H1 (cell line): ENCODE data around the gene PRKRIP1. TPM values are rescaled to one million over a fixed set of nuclear protein-coding genes. Genes with fewer than 3 reads are reported as not detected.

Source experiments
- CTCF ChIA-PET: fragments of 300-600 bp; sonication (Branson Sonifier 250); formaldehyde crosslinking; loops from one replicate; lab custom pipeline; 2021; ENCODE audit not compliant: partially characterized antibody; lab: Charles Lee
- POLR2A ChIA-PET: fragments of 300-600 bp; sonication (Branson Sonifier 250); formaldehyde crosslinking; loops from one replicate; lab custom pipeline; 2021; ENCODE audit warnings: inconsistent platforms; ENCODE audit not compliant: partially characterized antibody; lab: Charles Lee
- DNase-seq, 2 experiments: peaks; one replicate each; pipeline versions ENCODE4 v3.0.0 to v3.0.0-alpha.2; 2010 to 2022; ENCODE audit warnings: low spot score in 2 of 2, low read depth in 1 of 2, mixed read lengths in 1 of 2
- FAIRE-seq: peaks from 2 replicates; lab custom pipeline; 2011; peaks lifted over from hg19 to GRCh38; lab: Jason Lieb, UNC
- H2AFZ ChIP-seq: 2 replicates; pipeline ENCODE4 v1.8.1; 2012; ENCODE audit warnings: low read length, inconsistent platforms
- H2AK5ac ChIP-seq: 2 replicates; pipeline ENCODE4 v1.6.1; 2013; ENCODE audit warnings: low read depth, low read length
- H2BK120ac ChIP-seq: replicated peaks from 2 replicates; pipeline ENCODE3; 2013; ENCODE audit warnings: low read depth, low read length, inconsistent platforms
- H2BK12ac ChIP-seq: 2 replicates; pipeline ENCODE4 v1.6.1; 2013; ENCODE audit warnings: low read depth, low read length
- H2BK15ac ChIP-seq: 2 replicates; pipeline ENCODE4 v1.6.1; 2013; ENCODE audit warnings: low read length
- H2BK20ac ChIP-seq: 2 replicates; pipeline ENCODE4 v1.6.1; 2013; ENCODE audit warnings: low read length
- H2BK5ac ChIP-seq: 2 replicates; pipeline ENCODE4 v1.6.1; 2013; ENCODE audit warnings: low read depth, low read length
- H3K14ac ChIP-seq: 2 replicates; pipeline ENCODE4 v1.6.1; 2013; ENCODE audit warnings: inconsistent platforms; ENCODE audit not compliant: insufficient read length
- H3K18ac ChIP-seq: 2 replicates; pipeline ENCODE4 v1.6.1; 2013; ENCODE audit warnings: low read length; ENCODE audit errors: extremely low read depth
- H3K23ac ChIP-seq: 2 replicates; pipeline ENCODE4 v1.6.1; 2013; ENCODE audit warnings: inconsistent platforms; ENCODE audit not compliant: insufficient read length
- H3K23me2 ChIP-seq: 2 replicates; pipeline ENCODE4 v1.6.1; 2013; ENCODE audit warnings: low read depth, low read length
- H3K27ac ChIP-seq: 2 replicates; pipeline ENCODE4 v1.6.1; 2011; ENCODE audit warnings: low read depth, low read length, inconsistent platforms
- H3K27me3 ChIP-seq, 4 experiments: replicated peaks in 1 of 4; 1 replicate in 1 of 4; 2 replicates in 3 of 4; pipeline versions ENCODE4 v1.6.1 to v1.8.1; 2011 to 2013; ENCODE audit warnings: low read length in 3 of 4, mild to moderate bottlenecking in 3 of 4, inconsistent platforms in 2 of 4, mixed read lengths in 2 of 4, moderate library complexity in 1 of 4; ENCODE audit not compliant: control insufficient read depth in 3 of 4, insufficient read depth in 3 of 4; ENCODE audit errors: extremely low read depth in 1 of 4
- H3K36me3 ChIP-seq, 4 experiments: 2 replicates each; pipeline versions ENCODE4 v1.6.1 to v1.8.1; 2011 to 2013; ENCODE audit warnings: mild to moderate bottlenecking in 4 of 4, low read length in 3 of 4, moderate library complexity in 2 of 4, control low read depth in 1 of 4, inconsistent platforms in 1 of 4; ENCODE audit not compliant: insufficient read depth in 4 of 4, control insufficient read depth in 2 of 4
- H3K4ac ChIP-seq: replicated peaks from 2 replicates; pipeline ENCODE3; 2013; ENCODE audit warnings: low read length, low read depth, mixed read lengths, inconsistent platforms; ENCODE audit not compliant: insufficient read length
- H3K4me1 ChIP-seq, 4 experiments: replicated peaks in 1 of 4; 1 replicate in 1 of 4; 2 replicates in 3 of 4; pipeline versions ENCODE4 v1.6.1 to v1.8.1; 2011 to 2013; ENCODE audit warnings: low read length in 3 of 4, inconsistent platforms in 2 of 4, mixed read lengths in 1 of 4; ENCODE audit not compliant: insufficient read depth in 4 of 4, control insufficient read depth in 3 of 4
- H3K4me2 ChIP-seq, 2 experiments: 2 replicates each; pipeline versions ENCODE4 v1.6.1 to v1.8.1; 2011 to 2013; ENCODE audit warnings: low read depth in 2 of 2, low read length in 2 of 2, control low read depth in 1 of 2, inconsistent platforms in 1 of 2, mild to moderate bottlenecking in 1 of 2; ENCODE audit not compliant: insufficient read depth in 1 of 2
- H3K4me3 ChIP-seq, 4 experiments: fragments of 200-600, 300-600 bp in 1 of 4; sonication (generic), shearing (Covaris generic), sonication (Bioruptor Twin) in 1 of 4; 2 replicates each; pipeline versions ENCODE4 v1.5.1 to v1.8.1; 2011 to 2016; ENCODE audit warnings: low read length in 4 of 4, low read depth in 3 of 4, control low read depth in 2 of 4, inconsistent platforms in 2 of 4, mild to moderate bottlenecking in 2 of 4, mixed read lengths in 1 of 4, moderate library complexity in 1 of 4; ENCODE audit not compliant: insufficient read depth in 2 of 4; ENCODE audit errors: extremely low read depth in 1 of 4
- H3K56ac ChIP-seq: replicated peaks from 2 replicates; pipeline ENCODE3; 2013; ENCODE audit warnings: low read depth, mild to moderate bottlenecking, mixed read lengths, low read length, inconsistent platforms; ENCODE audit not compliant: insufficient read length
- H3K79me1 ChIP-seq: 2 replicates; pipeline ENCODE4 v1.6.1; 2013; ENCODE audit warnings: low read depth, low read length, control low read depth
- H3K79me2 ChIP-seq, 2 experiments: 2 replicates each; pipeline versions ENCODE4 v1.6.1 to v1.8.1; 2012 to 2013; ENCODE audit warnings: low read length in 2 of 2, mild to moderate bottlenecking in 2 of 2, inconsistent platforms in 1 of 2; ENCODE audit not compliant: insufficient read depth in 2 of 2, control insufficient read depth in 1 of 2
- H3K9ac ChIP-seq, 4 experiments: replicated peaks in 1 of 4; 1 replicate in 1 of 4; 2 replicates in 3 of 4; pipeline versions ENCODE4 v1.6.1 to v1.8.1; 2011 to 2013; ENCODE audit warnings: low read depth in 3 of 4, low read length in 3 of 4, control low read depth in 2 of 4, mild to moderate bottlenecking in 2 of 4, moderate library complexity in 2 of 4, inconsistent platforms in 1 of 4; ENCODE audit errors: extremely low read depth in 1 of 4
- H3K9me3 ChIP-seq, 2 experiments: 2 replicates each; pipeline versions ENCODE4 v1.6.1 to v1.8.1; 2012 to 2013; ENCODE audit warnings: mild to moderate bottlenecking in 2 of 2, moderate library complexity in 2 of 2, control low read depth in 1 of 2, inconsistent platforms in 1 of 2, low read depth in 1 of 2, low read length in 1 of 2, mixed read lengths in 1 of 2; ENCODE audit not compliant: insufficient read depth in 2 of 2
- H4K20me1 ChIP-seq, 2 experiments: replicated peaks in 1 of 2; 2 replicates each; pipeline versions ENCODE3 to v1.8.1; 2011 to 2013; ENCODE audit warnings: inconsistent platforms in 2 of 2, low read length in 2 of 2, mild to moderate bottlenecking in 1 of 2; ENCODE audit not compliant: insufficient read depth in 2 of 2, control insufficient read depth in 1 of 2
- H4K5ac ChIP-seq: 2 replicates; pipeline ENCODE4 v1.6.1; 2013; ENCODE audit warnings: low read length, low read depth, mixed read lengths, inconsistent platforms; ENCODE audit not compliant: insufficient read length
- H4K8ac ChIP-seq: 2 replicates; pipeline ENCODE4 v1.8.0; 2013; ENCODE audit warnings: mild to moderate bottlenecking, moderate library complexity, low read length, inconsistent platforms; ENCODE audit not compliant: insufficient read depth; ENCODE audit errors: extremely low read depth
- H4K91ac ChIP-seq: replicated peaks from 2 replicates; pipeline ENCODE3; 2013; ENCODE audit warnings: low read length, mixed read lengths, inconsistent platforms; ENCODE audit not compliant: insufficient read length
- CTCF ChIP-seq, 3 experiments: IDR thresholded peaks; 1 replicate in 2 of 3; 2 replicates in 1 of 3; pipeline versions ENCODE4 v1.5.1 to v1.6.1; 2011; ENCODE audit warnings: low read length in 3 of 3, mild to moderate bottlenecking in 3 of 3, inconsistent platforms in 2 of 3, low read depth in 1 of 3, moderate library complexity in 1 of 3; ENCODE audit not compliant: insufficient read depth in 1 of 3; ENCODE audit errors: control extremely low read depth in 1 of 3
- KDM5A ChIP-seq: fragments of 200-600 bp; IDR thresholded peaks from 2 replicates; pipeline ENCODE4 v1.7.1; 2012; ENCODE audit warnings: mild to moderate bottlenecking, low read length, inconsistent platforms, mixed read lengths
- RAD21 ChIP-seq, 2 experiments: IDR thresholded peaks in 1 of 2; conservative IDR thresholded peaks in 1 of 2; 2 replicates each; pipeline ENCODE4 v1.6.1; 2011; ENCODE audit warnings: low read depth in 2 of 2, low read length in 2 of 2, improper control_type of control experiment in 1 of 2, inconsistent platforms in 1 of 2, mild to moderate bottlenecking in 1 of 2, moderate library complexity in 1 of 2
- SIN3A ChIP-seq, 2 experiments: IDR thresholded peaks in 1 of 2; conservative IDR thresholded peaks in 1 of 2; 2 replicates each; pipeline ENCODE4 v1.6.1; 2011 to 2012; ENCODE audit warnings: low read length in 2 of 2, improper control_type of control experiment in 1 of 2, low read depth in 1 of 2, mild to moderate bottlenecking in 1 of 2
- TBP ChIP-seq: IDR thresholded peaks from 2 replicates; pipeline ENCODE4 v1.6.1; 2011; ENCODE audit warnings: low read depth, low read length, improper control_type of control experiment
- WGBS, 2 experiments: shearing (Covaris generic) in 1 of 2; methylation state at CpG; one replicate each; pipeline versions ENCODE4 v1.1.6 to v1.1.7; 2013 to 2015; ENCODE audit warnings: low lambda C conversion rate in 2 of 2, mixed read lengths in 2 of 2, inconsistent platforms in 1 of 2, low coverage in 1 of 2, missing lambda C conversion rate in 1 of 2; ENCODE audit not compliant: insufficient replicate concordance in 2 of 2, insufficient coverage in 1 of 2, insufficient read length in 1 of 2; ENCODE audit errors: extremely low coverage in 1 of 2, missing lambda C conversion rate in 1 of 2; 5-methylcytosine and 5-hydroxymethylcytosine counted together
- polyA plus RNA-seq, 7 experiments: library from polyadenylated mRNA; depleted of rRNA in 3 of 7; stranded (reverse) in 5 of 7; unstranded in 2 of 7; fragments of >200 nt in 5 of 7; fragments of 200-250 nt in 2 of 7; gene quantifications; 1 replicate in 5 of 7; 2 replicates in 1 of 7; 4 replicates in 1 of 7; pipeline versions ENCODE4 v1.2.1 to v1.2.3, GENCODE V29; 2011 to 2013; ENCODE audit warnings: missing spikeins in 2 of 7, mixed read lengths in 2 of 7
- total RNA-seq: library from RNA; stranded (reverse); fragmentation: NEBNext Ultra II Directional; extraction: Animal tissue kit (Norgen Biotek cat#: 25700); gene quantifications from 2 replicates; pipeline ENCODE4 v1.2.1, GENCODE V29; 2021

PRKRIP1 gene
- total and polyA plus RNA-seq, 2 of the 8 experiments (the other 6 are each of a cell fraction or from before 2014, with no cell fraction given): 11.1 to 22.0 TPM

GRCh38 chr7:102390697-102391484 lies 5.3 kb upstream of the PRKRIP1 start:
- H3K4me1 ChIP-seq: peaks cover 0 to 3% (median 0%) of the 10 kb centered on the region in 4 experiments; a peak in 1 of 7 replicates
- no peak overlapping the region for H3K14ac ChIP-seq
- H3K4me3 ChIP-seq: no peak overlapping the region
- POLR2A ChIA-PET: interaction anchor here (0.8 to 1.4 kb wide), 3 partner anchors 11 to 101 kb away, joined by 3 to 4 read pairs (median 3); no protein-coding TSS in a partner anchor
- H3K4me2 ChIP-seq: no peak overlapping the region
- H2BK20ac ChIP-seq: no peak overlapping the region
- no peak overlapping the region for H3K27ac ChIP-seq
- no peaks in the 10 kb centered on the region for H3K27me3 ChIP-seq
- H4K8ac ChIP-seq: no peak overlapping the region
- FAIRE-seq (no peak), DNase-seq (peak; percentile 57 to 93)
- no peaks in the 10 kb centered on the region for H3K79me2 ChIP-seq
- CTCF ChIA-PET: interaction anchor here (0.7 to 11.4 kb wide), 19 partner anchors 10 to 822 kb away, joined by 3 to 118 read pairs (median 6); partner anchors contain the start of gene SH2B2
- no peaks in the 10 kb centered on the region for H3K9me3 ChIP-seq
- no peak overlapping the region; the same call in 1 of the 2 replicates for H2BK15ac ChIP-seq
- no peak overlapping the region for H4K5ac ChIP-seq
- H3K23ac ChIP-seq: no peak overlapping the region
- H2BK12ac ChIP-seq: no peak overlapping the region
- no peak overlapping the region for H3K9ac ChIP-seq
- H3K18ac ChIP-seq: no peak overlapping the region
- H3K56ac ChIP-seq: no peak overlapping the region
- H2AFZ ChIP-seq: no peak overlapping the region
- peaks cover 5% of the 10 kb centered on the region for H3K23me2 ChIP-seq
- peaks cover 1 to 4% of the 10 kb centered on the region in 2 experiments for H4K20me1 ChIP-seq
- H3K4ac ChIP-seq: no peak overlapping the region
- TF ChIP-seq TBP: 0 out of 2 replicates have a peak, but pooled peaks have one; percentile 10
- TF ChIP-seq RAD21 (IDR thresholded peaks at IDR 0.05 in 1 of 2, conservative IDR thresholded peaks at IDR 0.05 in 1 of 2; ENCODE audit: low read depth in 2 of 2, low read length in 2 of 2): peak; percentile 95
- peak in 1 of 2 experiments; percentile 49; a peak in 1 of 4 replicates for TF ChIP-seq SIN3A (conservative IDR thresholded peaks at IDR 0.05 in 1 of 2, IDR thresholded peaks at IDR 0.05 in 1 of 2; ENCODE audit: low read depth in 1 of 2, low read length in 2 of 2)
- TF ChIP-seq CTCF (IDR thresholded peaks at IDR 0.05; ENCODE audit: control extremely low read depth in 1 of 3, insufficient read depth in 1 of 3, low read depth in 1 of 3, low read length in 3 of 3): peak; percentile 94 to 98 (median 94)
- TF ChIP-seq KDM5A: no peak
- TF ChIP-seq, all 59 proteins: peak for 4
- H2BK5ac ChIP-seq: no peak overlapping the region
- H3K36me3 ChIP-seq: peaks cover 0 to 5% (median 0%) of the 10 kb centered on the region in 4 experiments; a peak in 1 of 8 replicates
- H4K91ac ChIP-seq: no peak overlapping the region
- H2BK120ac ChIP-seq: no peak overlapping the region
- H3K79me1 ChIP-seq: no peaks in the 10 kb centered on the region; the same call in 1 of the 2 replicates
- H2AK5ac ChIP-seq: no peak overlapping the region
- 71% methylated on average over 12 of the region's 12 CpGs; no CpG with 5 or more reads in 1 of the 2 experiments for WGBS, 2 experiments
